Mesodermal cell (in vitro differentiated cells): ENCODE data around the gene CLCN6. TPM values are rescaled to one million over a fixed set of nuclear protein-coding genes. Genes with fewer than 3 reads are reported as not detected.

Experiments
- H3K27ac ChIP-seq: 2 replicates; pipeline ENCODE4 v1.7.0; 2013; ENCODE audit warnings: mild to moderate bottlenecking, low read depth, low read length, moderate library complexity; ENCODE audit not compliant: severe bottlenecking
- H3K36me3 ChIP-seq: 2 replicates; pipeline ENCODE4 v1.7.1; 2013; ENCODE audit warnings: mild to moderate bottlenecking, low read length, moderate library complexity; ENCODE audit not compliant: control insufficient read depth, insufficient read depth
- H3K4me1 ChIP-seq: one replicate; pipeline ENCODE4 v1.7.1; 2013; ENCODE audit warnings: mild to moderate bottlenecking, low read length; ENCODE audit not compliant: insufficient read depth, control insufficient read depth, poor library complexity, severe bottlenecking
- H3K4me3 ChIP-seq: 2 replicates; pipeline ENCODE4 v1.7.0; 2013; ENCODE audit warnings: low read length, control low read depth, mild to moderate bottlenecking; ENCODE audit not compliant: insufficient read depth, poor library complexity, severe bottlenecking; ENCODE audit errors: extremely low read depth
- H3K9me3 ChIP-seq: 2 replicates; pipeline ENCODE4 v1.7.1; 2013; ENCODE audit warnings: mild to moderate bottlenecking, low read length, moderate library complexity; ENCODE audit not compliant: control insufficient read depth
- WGBS, 2 experiments: methylation state at CpG; one replicate each; pipeline ENCODE4 v1.1.5; 2013; ENCODE audit warnings: missing lambda C conversion rate in 2 of 2; ENCODE audit not compliant: insufficient coverage in 2 of 2; 5-methylcytosine and 5-hydroxymethylcytosine counted together
- polyA plus RNA-seq, 2 experiments: library from polyadenylated mRNA; stranded (reverse); fragments of 50-300 nt; gene quantifications; one replicate each; pipeline ENCODE4 v1.2.3, GENCODE V29; 2013

CLCN6 gene, protein sequence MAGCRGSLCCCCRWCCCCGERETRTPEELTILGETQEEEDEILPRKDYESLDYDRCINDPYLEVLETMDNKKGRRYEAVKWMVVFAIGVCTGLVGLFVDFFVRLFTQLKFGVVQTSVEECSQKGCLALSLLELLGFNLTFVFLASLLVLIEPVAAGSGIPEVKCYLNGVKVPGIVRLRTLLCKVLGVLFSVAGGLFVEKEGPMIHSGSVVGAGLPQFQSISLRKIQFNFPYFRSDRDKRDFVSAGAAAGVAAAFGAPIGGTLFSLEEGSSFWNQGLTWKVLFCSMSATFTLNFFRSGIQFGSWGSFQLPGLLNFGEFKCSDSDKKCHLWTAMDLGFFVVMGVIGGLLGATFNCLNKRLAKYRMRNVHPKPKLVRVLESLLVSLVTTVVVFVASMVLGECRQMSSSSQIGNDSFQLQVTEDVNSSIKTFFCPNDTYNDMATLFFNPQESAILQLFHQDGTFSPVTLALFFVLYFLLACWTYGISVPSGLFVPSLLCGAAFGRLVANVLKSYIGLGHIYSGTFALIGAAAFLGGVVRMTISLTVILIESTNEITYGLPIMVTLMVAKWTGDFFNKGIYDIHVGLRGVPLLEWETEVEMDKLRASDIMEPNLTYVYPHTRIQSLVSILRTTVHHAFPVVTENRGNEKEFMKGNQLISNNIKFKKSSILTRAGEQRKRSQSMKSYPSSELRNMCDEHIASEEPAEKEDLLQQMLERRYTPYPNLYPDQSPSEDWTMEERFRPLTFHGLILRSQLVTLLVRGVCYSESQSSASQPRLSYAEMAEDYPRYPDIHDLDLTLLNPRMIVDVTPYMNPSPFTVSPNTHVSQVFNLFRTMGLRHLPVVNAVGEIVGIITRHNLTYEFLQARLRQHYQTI
- 37.3 TPM for polyA plus RNA-seq (2013, experiment 1 of 2)
- polyA plus RNA-seq (2013, experiment 2 of 2): 30.5 TPM

DNA sequence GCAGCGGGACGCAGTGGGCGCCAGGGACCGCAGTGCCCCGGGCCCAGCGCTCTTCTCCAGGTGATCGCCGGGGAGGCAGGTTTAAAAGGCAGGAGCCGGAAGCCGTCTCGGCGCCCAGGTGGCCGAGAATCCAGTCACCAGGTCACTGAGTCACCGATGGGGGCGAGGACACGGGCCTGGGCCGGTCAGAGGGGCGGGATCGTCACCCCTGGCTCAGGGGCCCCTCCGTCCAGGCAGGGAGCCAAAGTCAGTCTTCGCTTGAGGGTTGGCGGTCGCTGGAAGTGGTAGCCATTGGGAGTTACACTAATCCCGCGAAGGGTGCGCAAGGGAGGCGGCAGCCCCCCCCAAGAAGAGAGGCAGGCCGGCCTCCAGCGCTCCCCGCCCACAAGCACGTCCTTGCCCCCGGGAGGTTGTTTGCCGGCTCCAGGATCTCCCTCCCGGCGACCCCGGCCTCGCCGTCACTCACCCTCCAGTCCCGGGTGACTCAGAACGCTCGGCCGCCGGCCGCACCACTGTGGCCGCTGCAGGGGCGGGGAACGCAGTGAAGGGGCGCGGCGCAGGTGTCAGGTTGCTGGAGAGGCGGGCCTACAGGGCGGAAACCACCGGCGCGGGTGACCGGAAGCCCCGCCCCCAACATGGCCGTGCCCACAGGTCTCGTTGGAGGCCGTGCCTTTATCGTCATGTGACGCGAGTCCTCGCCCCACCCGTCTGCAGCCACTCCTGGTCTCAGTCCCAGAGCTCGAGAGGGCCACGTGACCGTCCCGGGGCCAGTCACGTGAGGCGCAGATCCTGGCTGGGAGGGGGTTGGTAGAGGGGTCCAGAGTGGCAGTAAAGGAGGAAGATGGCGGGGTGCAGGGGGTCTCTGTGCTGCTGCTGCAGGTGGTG, at the start of gene CLCN6, which contains the start of gene MTHFR:
TSS of gene CLCN6 (plus strand) at position 770 of the 885 bp plus-strand sequence. CDS start at position 842, 72 bp downstream.
TSS of gene MTHFR (minus strand) at position 543 of the 885 bp plus-strand sequence. CDS start 2,848 bp downstream, outside the sequence.
- Histone ChIP-seq H3K27ac (peak within 1 kb of the TSS; percentile 90), H3K4me3 (peak within 1 kb of the TSS; percentile 95), H3K9me3 (no peaks in the 10 kb centered on the region), H3K4me1 (peaks cover 17% of the 10 kb centered on the region), H3K36me3 (peaks cover 40% of the 10 kb centered on the region)
- 0% methylated on average over 51 to 54 of the region's 72 CpGs for WGBS, 2 experiments

DNA sequence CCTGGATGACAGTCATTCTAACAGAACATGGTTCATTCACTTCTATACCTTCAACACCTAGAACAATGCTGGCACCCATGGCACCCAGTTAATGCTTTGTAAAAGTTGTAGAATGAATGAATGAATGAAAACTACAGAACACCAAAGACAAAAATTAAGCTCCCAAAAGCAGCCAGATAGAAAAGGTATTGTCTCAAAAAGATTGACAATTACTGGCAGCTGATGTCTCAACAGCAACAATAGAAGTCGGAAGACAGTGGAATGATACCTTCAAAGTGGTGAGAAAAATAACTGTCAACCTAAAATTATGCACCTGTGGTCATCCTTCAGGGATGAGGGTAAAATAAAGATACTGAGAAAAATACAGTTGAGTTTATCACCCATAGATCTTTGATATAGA, 48.9 kb upstream of the CLCN6 start:
- Histone ChIP-seq H3K27ac (no peak overlapping the region), H3K4me1 (peaks cover 16% of the 10 kb centered on the region), H3K4me3 (no peak overlapping the region), H3K9me3 (no peaks in the 10 kb centered on the region), H3K36me3 (no peaks in the 10 kb centered on the region)
- 83 to 100% methylated on average over 1 of the region's 1 CpG for WGBS, 2 experiments

DNA sequence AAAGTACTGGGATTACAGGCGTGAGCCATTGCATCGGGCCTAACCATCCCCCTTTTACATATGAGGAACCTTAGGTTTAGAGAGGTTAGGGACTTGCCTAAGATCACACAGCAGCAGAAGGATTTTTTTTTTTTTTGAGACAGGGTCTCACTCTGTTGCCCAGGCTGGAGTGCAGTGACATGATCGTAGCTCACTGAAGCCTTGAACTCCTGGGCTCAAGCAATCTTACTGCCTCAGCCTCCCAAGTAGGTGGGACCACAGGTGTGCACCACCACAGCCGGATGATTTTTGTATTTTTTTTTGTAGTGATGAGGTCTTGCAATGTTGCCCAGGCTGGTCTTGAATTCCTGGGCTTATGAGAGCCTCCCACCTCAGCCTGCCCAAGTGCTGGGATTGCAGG, 46.2 kb upstream of the CLCN6 start:
- WGBS, 2 experiments: 91 to 100% methylated on average over 1 to 3 of the region's 4 CpGs
- Histone ChIP-seq H3K36me3 (no peaks in the 10 kb centered on the region), H3K27ac (no peak overlapping the region), H3K4me3 (no peak overlapping the region), H3K9me3 (no peaks in the 10 kb centered on the region), H3K4me1 (no peaks in the 10 kb centered on the region)

DNA sequence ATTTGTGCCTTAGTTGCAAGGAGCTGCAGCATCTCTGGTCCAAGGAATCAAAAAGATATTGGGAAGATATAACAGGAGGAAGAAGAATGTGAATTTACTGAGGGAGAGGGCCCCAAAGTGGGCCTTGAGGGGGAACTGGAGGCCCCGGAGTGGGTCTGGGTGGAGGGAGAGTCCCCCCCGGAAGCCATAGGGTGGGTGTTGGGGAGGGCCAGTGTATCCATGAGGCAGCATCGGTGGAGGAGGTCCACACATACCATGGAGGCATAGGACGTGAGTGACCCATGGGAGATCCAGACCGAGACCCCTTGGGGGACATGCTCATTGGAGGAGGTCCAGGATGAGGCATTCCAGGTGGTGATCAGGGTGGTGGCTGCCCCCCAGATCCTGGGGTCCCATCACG, 44.7 kb upstream of the CLCN6 start:
- no peak overlapping the region for H3K27ac ChIP-seq
- no peaks in the 10 kb centered on the region for H3K36me3 ChIP-seq
- H3K4me1 ChIP-seq: no peaks in the 10 kb centered on the region
- 85 to 86% methylated on average over 4 to 6 of the region's 6 CpGs for WGBS, 2 experiments
- no peaks in the 10 kb centered on the region for H3K9me3 ChIP-seq
- H3K4me3 ChIP-seq: no peak overlapping the region

DNA sequence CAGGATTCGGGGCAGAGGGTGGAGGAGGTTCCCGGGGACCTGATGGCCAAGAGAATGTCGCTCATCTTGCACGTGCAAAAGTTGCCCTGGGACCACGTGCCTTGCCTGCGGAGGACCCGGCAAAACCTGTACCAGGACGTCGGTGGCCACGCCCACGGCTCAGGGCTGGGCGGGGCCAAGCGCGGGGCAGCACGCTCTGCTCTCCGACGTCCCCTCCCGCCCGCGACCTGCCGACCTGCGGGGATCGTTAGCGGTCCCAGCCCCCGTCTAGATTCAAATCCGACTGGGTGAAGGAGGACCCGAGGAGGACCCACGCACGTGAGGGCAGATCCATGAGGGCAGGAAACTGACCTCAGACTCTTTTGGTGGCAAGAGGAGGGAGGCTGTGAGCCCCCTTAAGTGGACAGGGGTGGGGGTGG, 44.0 kb upstream of the CLCN6 start, which contains the start of gene C1orf167:
TSS of gene C1orf167 (plus strand) at position 206 of the 419 bp plus-strand sequence. CDS start 2,208 bp downstream, outside the sequence.
- H3K27ac ChIP-seq: no peak within 1 kb of the TSS
- H3K4me1 ChIP-seq: no peaks in the 10 kb centered on the region
- H3K9me3 ChIP-seq: no peaks in the 10 kb centered on the region
- no peaks in the 10 kb centered on the region for H3K36me3 ChIP-seq
- 7 to 10% methylated on average over 25 to 27 of the region's 29 CpGs for WGBS, 2 experiments
- peak within 1 kb of the TSS; percentile 3 for H3K4me3 ChIP-seq

DNA sequence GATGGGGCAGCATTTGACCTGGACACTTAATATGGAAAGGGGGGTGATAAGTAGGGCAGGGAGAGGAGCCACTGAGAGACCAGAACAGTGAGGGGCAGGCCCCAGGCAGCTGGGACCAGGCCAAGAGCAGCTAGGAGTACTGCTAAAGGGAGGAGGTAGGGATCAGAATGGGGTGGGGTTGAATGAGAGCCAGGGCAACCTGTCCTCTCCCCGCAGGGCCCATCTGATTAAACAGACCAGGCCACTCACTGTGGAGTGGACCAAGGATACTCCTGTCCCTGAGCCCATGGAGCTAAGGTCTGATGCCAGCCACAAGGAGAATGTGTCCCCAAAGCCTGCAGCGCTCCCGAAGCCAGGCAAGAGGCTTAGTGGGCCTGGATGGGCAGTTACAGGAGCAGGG, 41.9 kb upstream of the CLCN6 start:
- WGBS, 2 experiments: 92 to 96% methylated on average over 3 of the region's 3 CpGs
- no peak overlapping the region for H3K27ac ChIP-seq
- H3K9me3 ChIP-seq: no peaks in the 10 kb centered on the region
- no peak overlapping the region for H3K4me3 ChIP-seq
- no peaks in the 10 kb centered on the region for H3K4me1 ChIP-seq
- no peaks in the 10 kb centered on the region for H3K36me3 ChIP-seq

DNA sequence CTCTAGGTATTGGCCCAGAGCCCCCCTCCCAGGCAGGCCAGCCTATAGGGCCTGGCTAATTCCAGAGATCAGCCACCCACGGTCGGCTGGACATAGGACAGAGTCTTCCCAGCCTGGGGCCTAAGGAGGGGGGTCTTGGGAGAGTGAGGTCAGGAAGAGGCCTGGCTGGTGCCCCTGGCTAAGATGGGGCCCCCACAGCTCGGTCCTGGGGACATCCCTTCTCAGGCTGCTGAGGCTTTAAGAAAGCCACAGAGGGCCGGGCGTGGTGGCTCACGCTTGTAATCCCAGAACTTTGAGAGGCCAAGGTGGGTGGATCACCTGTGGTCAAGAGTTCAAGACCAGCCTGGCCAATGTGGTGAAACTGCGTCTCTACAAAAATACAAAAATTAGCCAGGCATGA, 41.5 kb upstream of the CLCN6 start:
- Histone ChIP-seq H3K27ac (no peak overlapping the region), H3K4me3 (no peak overlapping the region), H3K4me1 (no peaks in the 10 kb centered on the region), H3K9me3 (no peaks in the 10 kb centered on the region), H3K36me3 (no peaks in the 10 kb centered on the region)
- WGBS, 2 experiments: 84 to 100% methylated on average over 5 to 7 of the region's 7 CpGs

DNA sequence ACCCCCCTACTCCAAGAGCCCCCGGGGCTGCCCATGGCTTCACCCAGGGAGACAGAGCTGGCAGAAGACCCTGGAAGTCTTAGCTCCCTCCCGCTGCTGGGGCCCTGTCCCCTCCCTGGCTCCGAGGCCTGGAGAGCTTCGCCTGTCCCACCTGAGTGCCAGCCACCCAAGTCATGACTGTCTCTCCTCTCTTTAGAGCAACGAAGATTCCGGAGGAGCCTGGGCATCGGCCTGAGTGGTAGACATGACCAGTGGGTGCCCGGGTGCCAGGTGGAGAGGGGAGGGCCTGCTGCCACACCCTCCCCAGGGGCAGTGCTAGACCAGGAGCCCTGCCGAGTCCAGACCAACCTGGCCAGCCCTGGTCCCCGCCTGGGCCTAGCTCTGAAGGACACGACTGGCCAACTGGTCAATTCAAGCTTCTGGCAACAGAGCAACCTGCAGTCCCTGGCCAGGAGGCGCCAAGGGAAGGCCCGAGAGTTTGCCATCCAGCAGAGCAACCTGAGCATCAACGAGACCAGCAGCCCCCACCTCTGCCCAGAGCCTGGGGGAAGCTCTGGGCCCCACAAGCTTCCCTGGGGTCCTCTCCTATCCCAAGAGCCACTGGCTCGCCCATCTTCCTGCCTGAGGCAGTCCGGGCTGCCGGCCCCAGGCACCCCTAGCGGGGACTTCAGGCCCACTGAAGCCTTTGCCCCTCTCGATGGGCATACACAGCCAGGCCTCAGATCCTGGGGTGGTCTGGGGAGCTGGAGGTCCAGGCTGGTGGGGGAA, 40.1 kb upstream of the CLCN6 start:
- no peaks in the 10 kb centered on the region for H3K9me3 ChIP-seq
- no peak overlapping the region for H3K4me3 ChIP-seq
- H3K4me1 ChIP-seq: no peaks in the 10 kb centered on the region
- no peak overlapping the region for H3K27ac ChIP-seq
- H3K36me3 ChIP-seq: no peaks in the 10 kb centered on the region
- 87 to 90% methylated on average over 8 to 17 of the region's 19 CpGs for WGBS, 2 experiments

DNA sequence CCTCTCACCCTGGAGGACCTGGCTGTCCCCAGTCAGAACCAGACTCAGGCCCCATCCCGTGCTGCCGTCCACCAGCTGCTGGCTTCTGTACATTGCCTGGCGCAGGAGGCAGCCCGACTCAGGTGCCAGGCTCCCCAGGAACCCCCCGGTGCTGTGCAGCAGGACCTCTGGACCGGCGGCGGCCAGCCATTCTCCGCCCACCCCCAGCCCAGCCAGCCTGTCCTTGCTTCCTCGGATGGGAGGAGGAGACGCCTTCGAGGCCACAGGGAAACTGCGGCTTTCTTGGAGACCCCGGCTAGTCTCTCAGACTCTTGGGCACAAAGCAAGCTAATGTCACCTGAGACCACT, 39.6 kb upstream of the CLCN6 start:
- no peaks in the 10 kb centered on the region for H3K9me3 ChIP-seq
- H3K36me3 ChIP-seq: no peaks in the 10 kb centered on the region
- 85 to 89% methylated on average over 13 to 14 of the region's 14 CpGs for WGBS, 2 experiments
- no peak overlapping the region for H3K27ac ChIP-seq
- H3K4me1 ChIP-seq: no peaks in the 10 kb centered on the region
- no peak overlapping the region for H3K4me3 ChIP-seq
